Measurements from ENCODE around the gene ADGRG6. TPM values are rescaled to one million over a fixed set of nuclear protein-coding genes. Genes with fewer than 3 reads are reported as not detected.

The ADGRG6 gene
- total and polyA plus RNA-seq, 2 of the 8 experiments (the other 6 are each of a cell fraction or from before 2014, with no cell fraction given), result 1.1 to 6.2 TPM

- no peak for TF ChIP-seq EZH2 (IDR thresholded peaks at IDR 0.05; ENCODE audit: low read depth, low read length, severe bottlenecking)
- TF ChIP-seq ATF3 (IDR thresholded peaks at IDR 0.05; ENCODE audit: insufficient read depth, low read depth, low read length), result no peak
- no peak for TF ChIP-seq GTF2F1 (IDR thresholded peaks at IDR 0.05; ENCODE audit: borderline replicate concordance, low read depth, low read length)
These were observed 180.4 kb downstream of the ADGRG6 start (continued) for GRCh38 chr6:142482249-142482648.

Data from H1 (cell line).